H9 (cell line): ENCODE data around the gene CAMTA1. TPM values are rescaled to one million over a fixed set of nuclear protein-coding genes. Genes with fewer than 3 reads are reported as not detected.
A peak's percentile ranks its signal among the peaks of the same experiment; 100 is the strongest.

ENCODE experiments used
- DNase-seq: peaks from one replicate; pipeline ENCODE4 v3.0.0-alpha.2; 2017
- H2AFZ ChIP-seq: one replicate; pipeline ENCODE4 v1.6.1; 2013; ENCODE audit warnings: mild to moderate bottlenecking, low read length, control low read depth, moderate library complexity
- H2AK5ac ChIP-seq: 2 replicates; pipeline ENCODE4 v1.6.1; 2013; ENCODE audit warnings: low read length, control low read depth, mixed read lengths; ENCODE audit not compliant: insufficient read length
- H2BK120ac ChIP-seq: one replicate; pipeline ENCODE4 v1.6.1; 2013; ENCODE audit warnings: low read depth, mild to moderate bottlenecking, low read length, control low read depth, inconsistent platforms; ENCODE audit not compliant: poor library complexity, severe bottlenecking
- H2BK12ac ChIP-seq: 2 replicates; pipeline ENCODE4 v1.6.1; 2013; ENCODE audit warnings: low read length, control low read depth, mixed read lengths, low read depth; ENCODE audit not compliant: insufficient read length
- H2BK15ac ChIP-seq: 2 replicates; pipeline ENCODE4 v1.6.1; 2013; ENCODE audit warnings: low read depth, low read length, control low read depth
- H2BK20ac ChIP-seq: one replicate; pipeline ENCODE4 v1.6.1; 2013; ENCODE audit warnings: low read depth, mild to moderate bottlenecking, low read length, control low read depth, inconsistent platforms; ENCODE audit not compliant: poor library complexity, severe bottlenecking
- H2BK5ac ChIP-seq: 2 replicates; pipeline ENCODE4 v1.6.1; 2013; ENCODE audit warnings: low read length, control low read depth, mixed read lengths; ENCODE audit not compliant: insufficient read length
- H3K14ac ChIP-seq: 2 replicates; pipeline ENCODE4 v1.6.1; 2013; ENCODE audit warnings: low read length, control low read depth; ENCODE audit not compliant: insufficient read depth
- H3K18ac ChIP-seq: 2 replicates; pipeline ENCODE4 v1.6.1; 2013; ENCODE audit warnings: low read depth, mild to moderate bottlenecking, mixed read lengths, low read length, control low read depth; ENCODE audit not compliant: insufficient read length
- H3K23ac ChIP-seq: 2 replicates; pipeline ENCODE4 v1.6.1; 2013; ENCODE audit warnings: low read length, control low read depth, mixed read lengths, low read depth; ENCODE audit not compliant: insufficient read length
- H3K23me2 ChIP-seq: 2 replicates; pipeline ENCODE4 v1.6.1; 2013; ENCODE audit warnings: low read depth, mild to moderate bottlenecking, mixed read lengths, low read length, control low read depth; ENCODE audit not compliant: insufficient read length, poor library complexity, severe bottlenecking
- H3K27ac ChIP-seq: 2 replicates; pipeline ENCODE4 v1.5.1; 2013; ENCODE audit warnings: low read length, control low read depth, mixed read lengths, low read depth; ENCODE audit not compliant: insufficient read length
- H3K27me3 ChIP-seq: 2 replicates; pipeline ENCODE4 v1.6.1; 2013; ENCODE audit warnings: low read length, control low read depth, inconsistent platforms; ENCODE audit not compliant: insufficient read depth
- H3K4ac ChIP-seq: 2 replicates; pipeline ENCODE4 v1.6.1; 2013; ENCODE audit warnings: low read depth, mild to moderate bottlenecking, control low read depth, inconsistent platforms, low read length, moderate library complexity
- H3K4me1 ChIP-seq: 2 replicates; pipeline ENCODE4 v1.6.1; 2013; ENCODE audit warnings: low read length, control low read depth, inconsistent platforms; ENCODE audit not compliant: insufficient read depth
- H3K4me2 ChIP-seq: 2 replicates; pipeline ENCODE4 v1.6.1; 2013; ENCODE audit warnings: low read length, control low read depth, mixed read lengths; ENCODE audit not compliant: insufficient read length, insufficient read depth
- H3K56ac ChIP-seq: 2 replicates; pipeline ENCODE4 v1.6.1; 2013; ENCODE audit warnings: low read depth, mild to moderate bottlenecking, mixed read lengths, low read length, control low read depth; ENCODE audit not compliant: insufficient read length
- H3K79me1 ChIP-seq: 2 replicates; pipeline ENCODE4 v1.6.1; 2013; ENCODE audit warnings: low read depth, mild to moderate bottlenecking, moderate library complexity, low read length, control low read depth, inconsistent platforms; ENCODE audit not compliant: insufficient read depth, poor library complexity, severe bottlenecking
- H3K79me2 ChIP-seq: 2 replicates; pipeline ENCODE4 v1.6.1; 2013; ENCODE audit warnings: low read length, control low read depth, inconsistent platforms; ENCODE audit not compliant: insufficient read depth
- H3K9ac ChIP-seq: 2 replicates; pipeline ENCODE4 v1.6.1; 2013; ENCODE audit warnings: low read length, control low read depth, mixed read lengths; ENCODE audit not compliant: insufficient read length; ENCODE audit errors: extremely low read depth
- H3K9me3 ChIP-seq: one replicate; pipeline ENCODE4 v1.6.1; 2013; ENCODE audit warnings: low read depth, low read length, inconsistent platforms; ENCODE audit not compliant: control insufficient read depth
- H3T11ph ChIP-seq: one replicate; pipeline ENCODE4 v1.6.1; 2013; ENCODE audit warnings: mild to moderate bottlenecking, low read length, control low read depth, inconsistent platforms
- H4K20me1 ChIP-seq: one replicate; pipeline ENCODE4 v1.6.1; 2013; ENCODE audit not compliant: control insufficient read depth, insufficient read length, insufficient read depth
- H4K5ac ChIP-seq: 2 replicates; pipeline ENCODE4 v1.6.1; 2013; ENCODE audit warnings: low read depth, mild to moderate bottlenecking, mixed read lengths, low read length, control low read depth; ENCODE audit not compliant: insufficient read length
- H4K8ac ChIP-seq: replicated peaks from 2 replicates; pipeline ENCODE4 v1.6.1; 2013; ENCODE audit warnings: low read length, control low read depth, mixed read lengths, low read depth; ENCODE audit not compliant: insufficient read length
- H4K91ac ChIP-seq: 2 replicates; pipeline ENCODE4 v1.6.1; 2013; ENCODE audit warnings: low read depth, mild to moderate bottlenecking, moderate library complexity, mixed read lengths, low read length, control low read depth; ENCODE audit not compliant: insufficient read length
- H3K27ac Mint-ChIP-seq, 3 experiments: 2 replicates in 2 of 3; 3 replicates in 1 of 3; pipeline ENCODE4 v1.8.0; 2020 to 2021; ENCODE audit warnings: mixed read lengths in 3 of 3, mild to moderate bottlenecking in 1 of 3, moderate library complexity in 1 of 3
- H3K27me3 Mint-ChIP-seq: 2 replicates; pipeline ENCODE4 v1.8.0; 2021; ENCODE audit warnings: low read depth, mild to moderate bottlenecking, moderate library complexity, mixed read lengths
- H3K36me3 Mint-ChIP-seq, 3 experiments: 2 replicates in 2 of 3; 3 replicates in 1 of 3; pipeline ENCODE4 v1.8.0; 2020 to 2021; ENCODE audit warnings: low read depth in 3 of 3, mixed read lengths in 3 of 3; ENCODE audit not compliant: insufficient read depth in 1 of 3
- H3K4me1 Mint-ChIP-seq, 2 experiments: 2 replicates each; pipeline ENCODE4 v1.8.0; 2020; ENCODE audit warnings: mixed read lengths in 2 of 2
- H3K4me3 Mint-ChIP-seq, 2 experiments: 2 replicates in 1 of 2; 3 replicates in 1 of 2; pipeline ENCODE4 v1.8.0; 2020 to 2021; ENCODE audit warnings: mild to moderate bottlenecking in 2 of 2, mixed read lengths in 2 of 2, moderate library complexity in 1 of 2
- H3K9me3 Mint-ChIP-seq, 2 experiments: 2 replicates in 1 of 2; 3 replicates in 1 of 2; pipeline ENCODE4 v1.8.0; 2020; ENCODE audit warnings: mild to moderate bottlenecking in 2 of 2, mixed read lengths in 2 of 2, moderate library complexity in 1 of 2
- WGBS: extraction: QIAGEN DNeasy Blood & Tissue Kit; methylation state at CpG from one replicate; pipeline ENCODE4 v1.1.7; 2013; ENCODE audit warnings: missing lambda C conversion rate, low lambda C conversion rate, mixed read lengths; ENCODE audit not compliant: insufficient read length; ENCODE audit errors: extremely low coverage; 5-methylcytosine and 5-hydroxymethylcytosine counted together
- total RNA-seq: library from RNA; stranded (reverse); gene quantifications from 2 replicates; pipeline ENCODE4 v1.2.1, GENCODE V29; 2021
- TF ChIP-seq, protein P1 (sequence below): fragments of 200-600 bp; sonication (generic); conservative IDR thresholded peaks from 3 replicates; pipeline ENCODE4 v1.8.0; 2021; ENCODE audit warnings: antibody characterized with exemption, mild to moderate bottlenecking

The CAMTA1 gene
- total RNA-seq, 1 experiment from 2014 or later = 115 TPM

DNA sequence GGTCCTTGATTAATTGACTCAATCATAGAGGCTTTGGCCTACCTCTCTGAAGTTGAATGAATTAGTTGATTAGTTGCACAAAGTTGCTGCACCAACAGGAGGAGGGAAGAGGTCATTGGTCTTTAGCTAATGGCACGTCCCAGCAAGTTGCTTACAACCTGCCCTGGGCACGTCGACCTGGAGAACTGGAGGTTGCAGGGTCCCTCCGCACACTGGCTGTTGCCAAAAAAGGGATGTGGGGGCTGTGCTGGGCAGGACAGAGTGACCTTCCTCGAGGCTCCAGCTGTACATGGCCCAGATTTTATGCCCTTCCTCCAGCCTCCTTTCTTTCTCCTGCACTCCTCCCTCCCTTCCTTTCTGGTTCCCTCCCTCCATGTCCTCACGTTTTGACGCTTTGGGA, 755.6 kb downstream of the CAMTA1 start:
- Histone ChIP-seq H2AK5ac (no peak overlapping the region), H4K5ac (no peak overlapping the region), H3K4me2 (no peak overlapping the region), H2AFZ (no peak overlapping the region), H4K91ac (no peak overlapping the region), H3K79me1 (no peaks in the 10 kb centered on the region), H3K14ac (no peak overlapping the region; the same call in 1 of the 2 replicates), H3K79me2 (no peaks in the 10 kb centered on the region), H2BK15ac (no peak overlapping the region), H2BK120ac (no peak overlapping the region), H2BK5ac (no peak overlapping the region), H3K18ac (no peak overlapping the region), H3K4ac (no peak overlapping the region), H4K20me1 (no peaks in the 10 kb centered on the region), H3K9ac (no peak overlapping the region), H3K27ac (no peak overlapping the region), H2BK20ac (no peak overlapping the region), H3K27me3 (no peaks in the 10 kb centered on the region), H3K23ac (no peak overlapping the region), H4K8ac (no peak overlapping the region), H3T11ph (no peak overlapping the region), H3K4me1 (peaks cover 9% of the 10 kb centered on the region; the same call in 1 of the 2 replicates), H3K9me3 (no peaks in the 10 kb centered on the region), H3K23me2 (no peaks in the 10 kb centered on the region), H2BK12ac (no peak overlapping the region), H3K56ac (no peak overlapping the region)
- Mint-ChIP-seq H3K9me3 (peaks cover 0 to 4% of the 10 kb centered on the region in 2 experiments; a peak in 1 of 5 replicates), H3K36me3 (no peaks in the 10 kb centered on the region), H3K4me3 (peak overlapping the region in 1 of 2 experiments; percentile 28; a peak in 1 of 5 replicates), H3K4me1 (peaks cover 39 to 51% of the 10 kb centered on the region in 2 experiments), H3K27ac (0 out of 7 replicates have a peak overlapping the region, but pooled peaks of 1 of the 3 experiments have one; percentile 28), H3K27me3 (peaks cover 6% of the 10 kb centered on the region)
- WGBS = no CpG with 5 or more reads among the region's 7 CpGs
- no peak for DNase-seq
- TF ChIP-seq, protein P1, sequence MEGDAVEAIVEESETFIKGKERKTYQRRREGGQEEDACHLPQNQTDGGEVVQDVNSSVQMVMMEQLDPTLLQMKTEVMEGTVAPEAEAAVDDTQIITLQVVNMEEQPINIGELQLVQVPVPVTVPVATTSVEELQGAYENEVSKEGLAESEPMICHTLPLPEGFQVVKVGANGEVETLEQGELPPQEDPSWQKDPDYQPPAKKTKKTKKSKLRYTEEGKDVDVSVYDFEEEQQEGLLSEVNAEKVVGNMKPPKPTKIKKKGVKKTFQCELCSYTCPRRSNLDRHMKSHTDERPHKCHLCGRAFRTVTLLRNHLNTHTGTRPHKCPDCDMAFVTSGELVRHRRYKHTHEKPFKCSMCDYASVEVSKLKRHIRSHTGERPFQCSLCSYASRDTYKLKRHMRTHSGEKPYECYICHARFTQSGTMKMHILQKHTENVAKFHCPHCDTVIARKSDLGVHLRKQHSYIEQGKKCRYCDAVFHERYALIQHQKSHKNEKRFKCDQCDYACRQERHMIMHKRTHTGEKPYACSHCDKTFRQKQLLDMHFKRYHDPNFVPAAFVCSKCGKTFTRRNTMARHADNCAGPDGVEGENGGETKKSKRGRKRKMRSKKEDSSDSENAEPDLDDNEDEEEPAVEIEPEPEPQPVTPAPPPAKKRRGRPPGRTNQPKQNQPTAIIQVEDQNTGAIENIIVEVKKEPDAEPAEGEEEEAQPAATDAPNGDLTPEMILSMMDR = no peak
